ENCODE data around the gene TUBA8. TPM values are rescaled to one million over a fixed set of nuclear protein-coding genes. Genes with fewer than 3 reads are reported as not detected.

Gene TUBA8
- total and polyA plus RNA-seq, 2 experiments from 2014 or later = 0.32 TPM; not detected in 1

DNA sequence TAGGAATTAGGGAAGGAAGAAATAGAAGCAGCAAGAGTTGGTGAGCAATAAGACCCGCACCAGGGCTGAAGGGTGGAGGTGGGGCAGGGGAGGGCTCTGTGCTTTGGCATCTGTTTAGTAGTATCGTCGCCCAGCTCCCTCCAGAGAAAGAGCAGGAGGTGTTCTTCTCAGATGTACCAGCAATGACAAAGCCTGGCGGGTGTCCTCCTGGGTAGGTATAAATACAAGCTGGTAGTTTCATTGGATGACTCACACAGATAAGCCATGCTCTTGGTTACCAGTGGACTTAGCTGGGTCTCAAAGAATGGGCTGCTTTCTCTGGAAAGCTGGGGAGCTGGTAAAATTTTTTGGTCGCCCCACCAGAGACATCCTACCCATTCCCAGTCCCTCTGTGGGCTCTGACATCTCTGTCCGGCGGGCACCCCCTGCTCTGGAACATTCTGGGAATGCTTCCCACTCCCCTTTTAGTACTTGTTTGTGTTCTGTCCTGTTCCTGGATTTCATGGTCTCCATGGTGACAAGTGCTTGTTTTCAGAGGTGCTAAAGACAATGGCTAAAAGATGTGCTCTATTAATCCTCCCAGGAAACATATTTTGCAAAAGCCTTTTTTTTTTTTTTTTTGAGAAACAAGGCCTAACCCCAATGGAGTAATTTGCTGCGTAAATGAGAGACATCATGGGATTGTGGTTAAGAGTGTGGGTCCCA, 15.4 kb upstream of the TUBA8 start:
- no peaks in the 10 kb centered on the region for H3K9me2 ChIP-seq (ENCODE audit: insufficient read depth)
- WGBS, 2 experiments (ENCODE audit: low coverage in 1 of 2, low lambda C conversion rate in 2 of 2, missing lambda C conversion rate in 2 of 2) = 99 to 100% methylated on average over 7 to 8 of the region's 8 CpGs
- H3K27ac ChIP-seq = no peak overlapping the region
- H3K4me1 ChIP-seq (ENCODE audit: insufficient read depth) = peaks cover 15% of the 10 kb centered on the region
- no peak for TF ChIP-seq EZH2phosphoT487 (IDR thresholded peaks at IDR 0.05; ENCODE audit: insufficient read depth, low read depth)
- TF ChIP-seq EZH2 (IDR thresholded peaks at IDR 0.05; ENCODE audit: insufficient read depth, poor library complexity, severe bottlenecking) = no peak
- H4K20me1 ChIP-seq (ENCODE audit: insufficient read depth) = no peaks in the 10 kb centered on the region
- H3K36me3 ChIP-seq (ENCODE audit: low read depth) = no peaks in the 10 kb centered on the region
- H2AFZ ChIP-seq = no peak overlapping the region
- in situ Hi-C loops (cut with MboI) = no loop called here
- H3F3A ChIP-seq (ENCODE audit: insufficient read depth) = peaks cover 23% of the 10 kb centered on the region
- no peaks in the 10 kb centered on the region for H3K27me3 ChIP-seq (replicated peaks; ENCODE audit: insufficient read depth)
- H3K4me3 ChIP-seq = no peak overlapping the region
- DNase-seq = no peak
- no peak overlapping the region for H3K4me2 ChIP-seq (ENCODE audit: unreplicated experiment)
- no peak overlapping the region for H3K9ac ChIP-seq
- H3K79me2 ChIP-seq (ENCODE audit: insufficient read depth) = no peaks in the 10 kb centered on the region
- no peaks in the 10 kb centered on the region for H3K9me3 ChIP-seq (ENCODE audit: low read depth)

DNA sequence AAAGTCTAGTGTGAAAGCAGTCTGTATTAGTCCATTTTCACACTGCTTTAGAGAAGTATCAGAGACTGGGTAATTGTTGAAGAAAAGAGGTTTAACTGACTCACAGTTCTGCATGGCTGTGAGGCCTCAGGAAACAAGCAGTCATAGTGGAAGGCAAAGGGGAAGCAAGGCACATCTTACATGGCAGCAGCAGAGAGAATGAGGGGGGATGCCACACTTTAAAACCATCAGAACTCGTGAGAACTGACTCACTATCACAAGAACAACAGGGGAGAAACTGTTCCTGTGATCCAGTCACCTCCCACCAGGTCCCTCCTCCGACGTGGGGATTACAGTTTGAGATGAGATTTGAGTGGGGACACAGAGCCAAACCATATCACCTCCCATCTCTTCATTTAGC, 13.8 kb upstream of the TUBA8 start:
- Histone ChIP-seq H3K4me2 (ENCODE audit: unreplicated experiment) (no peak overlapping the region), H3K9me2 (ENCODE audit: insufficient read depth) (no peaks in the 10 kb centered on the region), H3F3A (ENCODE audit: insufficient read depth) (peaks cover 12% of the 10 kb centered on the region; the same call in 1 of the 2 replicates), H2AFZ (no peak overlapping the region), H3K27ac (no peak overlapping the region), H3K36me3 (ENCODE audit: low read depth) (no peaks in the 10 kb centered on the region), H3K4me3 (no peak overlapping the region), H3K4me1 (ENCODE audit: insufficient read depth) (peaks cover 6% of the 10 kb centered on the region), H3K27me3 (replicated peaks; ENCODE audit: insufficient read depth) (no peaks in the 10 kb centered on the region), H3K79me2 (ENCODE audit: insufficient read depth) (no peaks in the 10 kb centered on the region), H3K9ac (no peak overlapping the region), H3K9me3 (ENCODE audit: low read depth) (no peaks in the 10 kb centered on the region), H4K20me1 (ENCODE audit: insufficient read depth) (no peaks in the 10 kb centered on the region)
- in situ Hi-C loops (cut with MboI) = no loop called here
- WGBS, 2 experiments (ENCODE audit: low coverage in 1 of 2, low lambda C conversion rate in 2 of 2, missing lambda C conversion rate in 2 of 2) = 94 to 98% methylated on average over 3 of the region's 3 CpGs
- TF ChIP-seq EZH2phosphoT487 (IDR thresholded peaks at IDR 0.05; ENCODE audit: insufficient read depth, low read depth) = no peak
- TF ChIP-seq EZH2 (IDR thresholded peaks at IDR 0.05; ENCODE audit: insufficient read depth, poor library complexity, severe bottlenecking) = no peak
- DNase-seq = no peak

DNA sequence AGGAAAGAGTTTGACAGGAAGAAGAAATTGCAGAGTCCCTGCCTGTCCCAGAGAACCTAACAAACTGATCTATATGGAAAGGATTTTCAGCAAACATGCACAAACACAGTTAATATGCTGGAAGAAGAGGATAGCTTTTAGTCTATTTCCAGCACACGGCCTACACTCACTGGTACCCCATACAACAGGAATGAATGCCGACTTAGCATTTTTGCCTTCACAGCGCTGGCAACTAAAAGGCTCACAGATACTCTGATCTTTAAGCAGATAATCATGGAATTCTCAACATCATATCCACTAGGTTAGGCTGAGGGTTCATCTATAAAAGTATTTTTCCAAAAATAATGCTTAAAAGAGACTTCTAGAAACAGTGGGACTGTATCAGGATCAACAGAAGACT, 9.8 kb upstream of the TUBA8 start:
- no peak overlapping the region for H2AFZ ChIP-seq
- 81 to 85% methylated on average over 3 of the region's 3 CpGs for WGBS, 2 experiments (ENCODE audit: low coverage in 1 of 2, low lambda C conversion rate in 2 of 2, missing lambda C conversion rate in 2 of 2)

DNA sequence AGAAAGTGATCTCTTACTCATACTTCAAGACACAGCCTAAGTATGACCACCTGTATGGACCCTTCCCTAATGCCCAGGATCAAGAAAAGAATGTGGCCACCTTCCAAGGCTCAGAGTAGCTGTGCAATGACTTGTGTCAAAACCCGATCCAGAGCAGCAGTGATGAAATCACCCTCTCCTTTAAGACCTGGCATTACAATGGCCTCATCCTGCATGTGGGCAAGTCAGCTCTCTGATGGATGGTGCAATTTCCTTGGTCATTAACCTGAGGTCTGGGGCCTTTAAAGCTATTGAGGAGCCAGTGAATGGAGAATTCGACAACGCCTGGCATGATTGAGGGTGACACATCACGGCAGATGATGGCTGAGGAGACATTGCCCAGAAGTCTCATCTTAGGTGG, 9.1 kb upstream of the TUBA8 start:
- Histone ChIP-seq H3K36me3 (ENCODE audit: low read depth) (no peaks in the 10 kb centered on the region), H3K4me3 (no peak overlapping the region), H3K4me1 (ENCODE audit: insufficient read depth) (no peaks in the 10 kb centered on the region), H4K20me1 (ENCODE audit: insufficient read depth) (no peaks in the 10 kb centered on the region), H3K27ac (no peak overlapping the region), H3K9me3 (ENCODE audit: low read depth) (no peaks in the 10 kb centered on the region), H3K79me2 (ENCODE audit: insufficient read depth) (no peaks in the 10 kb centered on the region), H3F3A (ENCODE audit: insufficient read depth) (no peaks in the 10 kb centered on the region), H3K4me2 (ENCODE audit: unreplicated experiment) (no peak overlapping the region), H2AFZ (no peak overlapping the region), H3K9me2 (ENCODE audit: insufficient read depth) (no peaks in the 10 kb centered on the region), H3K27me3 (replicated peaks; ENCODE audit: insufficient read depth) (no peaks in the 10 kb centered on the region), H3K9ac (no peak overlapping the region)
- DNase-seq = no peak
- in situ Hi-C loops (cut with MboI) = no loop called here
- WGBS, 2 experiments (ENCODE audit: low coverage in 1 of 2, low lambda C conversion rate in 2 of 2, missing lambda C conversion rate in 2 of 2) = 74 to 77% methylated on average over 4 of the region's 4 CpGs
- TF ChIP-seq EZH2phosphoT487 (IDR thresholded peaks at IDR 0.05; ENCODE audit: insufficient read depth, low read depth) (no peak), EZH2 (IDR thresholded peaks at IDR 0.05; ENCODE audit: insufficient read depth, poor library complexity, severe bottlenecking) (no peak)

More for the DNA sequence above, 9.8 kb upstream of the TUBA8 start:
- no peak overlapping the region for H3K4me2 ChIP-seq (ENCODE audit: unreplicated experiment)
- no peaks in the 10 kb centered on the region for H3K9me3 ChIP-seq (ENCODE audit: low read depth)
- no peaks in the 10 kb centered on the region for H3K36me3 ChIP-seq (ENCODE audit: low read depth)
- TF ChIP-seq EZH2phosphoT487 (IDR thresholded peaks at IDR 0.05; ENCODE audit: insufficient read depth, low read depth) (no peak), EZH2 (IDR thresholded peaks at IDR 0.05; ENCODE audit: insufficient read depth, poor library complexity, severe bottlenecking) (no peak)
- H3K9ac ChIP-seq = no peak overlapping the region
- DNase-seq = no peak
- no peaks in the 10 kb centered on the region for H3F3A ChIP-seq (ENCODE audit: insufficient read depth)
- in situ Hi-C loops (cut with MboI) = no loop called here
- H3K9me2 ChIP-seq (ENCODE audit: insufficient read depth) = no peaks in the 10 kb centered on the region
- H3K4me1 ChIP-seq (ENCODE audit: insufficient read depth) = no peaks in the 10 kb centered on the region
- H3K79me2 ChIP-seq (ENCODE audit: insufficient read depth) = no peaks in the 10 kb centered on the region
- no peaks in the 10 kb centered on the region for H4K20me1 ChIP-seq (ENCODE audit: insufficient read depth)
- no peak overlapping the region for H3K4me3 ChIP-seq
- H3K27ac ChIP-seq = no peak overlapping the region
- no peaks in the 10 kb centered on the region for H3K27me3 ChIP-seq (replicated peaks; ENCODE audit: insufficient read depth)

Measured in GM23248 (cell line).